Measurements from ENCODE around the gene THRA.
A peak's percentile ranks its signal among the peaks of the same experiment; 100 is the strongest.

THRA gene

GRCh38 chr17:40064971-40065768, 2.4 kb downstream of the THRA start:
- DNase-seq (ENCODE audit: low read depth) = no peak

- no peak for DNase-seq (ENCODE audit: low read depth)
Observed at GRCh38 chr17:40065769-40066510, 3.2 kb downstream of the THRA start.

GRCh38 chr17:40067710-40068109, 4.9 kb downstream of the THRA start:
- DNase-seq (ENCODE audit: low read depth) = no peak

- DNase-seq (ENCODE audit: low read depth) = no peak
Observed at GRCh38 chr17:40068129-40068581, 5.4 kb downstream of the THRA start.

- DNase-seq (ENCODE audit: low read depth) = no peak
Observed at GRCh38 chr17:40068584-40068916, 5.8 kb downstream of the THRA start.

- peak; percentile 63 for DNase-seq (ENCODE audit: low read depth)
Observed at GRCh38 chr17:40068917-40069750, 6.4 kb downstream of the THRA start.

GRCh38 chr17:40069751-40070708, 7.3 kb downstream of the THRA start:
- DNase-seq (ENCODE audit: low read depth) = peak; percentile 15

GRCh38 chr17:40070709-40071312, 8.0 kb downstream of the THRA start:
- DNase-seq (ENCODE audit: low read depth) = no peak

- DNase-seq (ENCODE audit: low read depth) = no peak
Observed at GRCh38 chr17:40071313-40072039, 8.7 kb downstream of the THRA start.

- no peak for DNase-seq (ENCODE audit: low read depth)
Observed at GRCh38 chr17:40072040-40072734, 9.4 kb downstream of the THRA start.

- DNase-seq (ENCODE audit: low read depth) = no peak
Observed at GRCh38 chr17:40072735-40073346, 10.1 kb downstream of the THRA start.

GRCh38 chr17:40073454-40074174, 10.8 kb downstream of the THRA start:
- DNase-seq (ENCODE audit: low read depth) = no peak

GRCh38 chr17:40074175-40074512, 11.4 kb downstream of the THRA start:
- DNase-seq (ENCODE audit: low read depth) = no peak

GRCh38 chr17:40074871-40075200, 12.1 kb downstream of the THRA start:
- no peak for DNase-seq (ENCODE audit: low read depth)

- peak; percentile 47 for DNase-seq (ENCODE audit: low read depth)
Observed at GRCh38 chr17:40075201-40075941, 12.6 kb downstream of the THRA start.

- DNase-seq (ENCODE audit: low read depth) = no peak
Observed at GRCh38 chr17:40075942-40076498, 13.3 kb downstream of the THRA start.

GRCh38 chr17:40076591-40076990, 13.8 kb downstream of the THRA start:
- DNase-seq (ENCODE audit: low read depth) = no peak

- DNase-seq (ENCODE audit: low read depth) = no peak
Observed at GRCh38 chr17:40079545-40079944, 16.8 kb downstream of the THRA start.
